ENCODE results near the gene SNCA.

SNCA gene

GRCh38 chr4:89863533-89863932, 26.6 kb upstream of the SNCA start:
- no peak overlapping the region for H3K4me3 ChIP-seq (ENCODE audit: low read depth, low read length)
- DNase-seq (ENCODE audit: low read depth): no peak
- TF ChIP-seq, protein P1, sequence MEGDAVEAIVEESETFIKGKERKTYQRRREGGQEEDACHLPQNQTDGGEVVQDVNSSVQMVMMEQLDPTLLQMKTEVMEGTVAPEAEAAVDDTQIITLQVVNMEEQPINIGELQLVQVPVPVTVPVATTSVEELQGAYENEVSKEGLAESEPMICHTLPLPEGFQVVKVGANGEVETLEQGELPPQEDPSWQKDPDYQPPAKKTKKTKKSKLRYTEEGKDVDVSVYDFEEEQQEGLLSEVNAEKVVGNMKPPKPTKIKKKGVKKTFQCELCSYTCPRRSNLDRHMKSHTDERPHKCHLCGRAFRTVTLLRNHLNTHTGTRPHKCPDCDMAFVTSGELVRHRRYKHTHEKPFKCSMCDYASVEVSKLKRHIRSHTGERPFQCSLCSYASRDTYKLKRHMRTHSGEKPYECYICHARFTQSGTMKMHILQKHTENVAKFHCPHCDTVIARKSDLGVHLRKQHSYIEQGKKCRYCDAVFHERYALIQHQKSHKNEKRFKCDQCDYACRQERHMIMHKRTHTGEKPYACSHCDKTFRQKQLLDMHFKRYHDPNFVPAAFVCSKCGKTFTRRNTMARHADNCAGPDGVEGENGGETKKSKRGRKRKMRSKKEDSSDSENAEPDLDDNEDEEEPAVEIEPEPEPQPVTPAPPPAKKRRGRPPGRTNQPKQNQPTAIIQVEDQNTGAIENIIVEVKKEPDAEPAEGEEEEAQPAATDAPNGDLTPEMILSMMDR (conservative IDR thresholded peaks at IDR 0.05; ENCODE audit: low read depth, low read length): no peak

GRCh38 chr4:89860971-89861370, 24.0 kb upstream of the SNCA start:
- DNase-seq (ENCODE audit: low read depth): no peak
- H3K4me3 ChIP-seq (ENCODE audit: low read depth, low read length): no peak overlapping the region
- TF ChIP-seq, protein P1 (conservative IDR thresholded peaks at IDR 0.05; ENCODE audit: low read depth, low read length): no peak

DNA sequence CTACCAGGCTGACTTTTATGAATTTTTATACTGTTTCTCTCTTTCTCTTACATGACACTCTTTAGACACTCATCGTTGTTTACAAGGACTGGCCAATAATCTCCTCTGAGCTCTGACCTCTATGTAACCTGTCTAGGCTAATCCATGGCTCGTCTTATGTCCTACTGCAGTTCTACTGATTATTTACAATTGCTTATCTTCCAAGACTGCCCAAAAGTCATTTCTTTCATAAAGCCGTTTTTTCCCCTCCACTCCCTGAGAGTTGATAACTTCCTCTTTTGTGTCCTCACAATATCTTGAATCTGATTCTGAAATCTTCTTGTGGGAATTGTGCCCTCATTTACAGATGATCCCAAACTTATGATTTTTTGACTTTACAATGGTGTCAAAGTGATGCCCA, 18.3 kb upstream of the SNCA start:
- TF ChIP-seq, protein P1 (conservative IDR thresholded peaks at IDR 0.05; ENCODE audit: low read depth, low read length): no peak
- no peak for DNase-seq (ENCODE audit: low read depth)

GRCh38 chr4:89847571-89848325, 10.8 kb upstream of the SNCA start:
- DNase-seq (ENCODE audit: low read depth): no peak
- TF ChIP-seq, protein P1 (conservative IDR thresholded peaks at IDR 0.05; ENCODE audit: low read depth, low read length): no peak
- H3K4me3 ChIP-seq (ENCODE audit: low read depth, low read length): no peak overlapping the region

More for the DNA sequence above, 18.3 kb upstream of the SNCA start:
- no peak overlapping the region for H3K4me3 ChIP-seq (ENCODE audit: low read depth, low read length)

- DNase-seq (ENCODE audit: low read depth): no peak
- TF ChIP-seq, protein P1 (conservative IDR thresholded peaks at IDR 0.05; ENCODE audit: low read depth, low read length): no peak
- H3K4me3 ChIP-seq (ENCODE audit: low read depth, low read length): no peak overlapping the region
These were observed 2.6 kb upstream of the SNCA start for GRCh38 chr4:89839558-89839957.

DNA sequence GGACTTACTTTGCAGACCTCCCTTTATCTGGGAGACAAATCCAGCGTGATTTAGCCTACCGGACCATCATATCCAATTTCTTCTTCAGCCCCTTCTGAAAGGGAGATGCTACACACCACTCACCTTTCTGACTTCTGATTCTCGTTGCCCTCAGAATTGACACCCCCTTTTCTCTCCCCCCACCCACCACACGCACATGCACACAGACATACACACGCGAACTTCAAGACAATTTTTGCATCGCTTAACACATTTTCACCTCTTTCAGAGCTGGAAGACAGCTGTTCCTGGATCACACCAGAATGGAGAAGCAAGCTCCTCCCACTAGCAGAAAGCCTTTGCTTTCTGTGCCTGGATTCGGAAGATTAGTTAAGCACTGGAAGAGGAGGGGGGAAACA, 1.0 kb upstream of the SNCA start:
- peak overlapping the region; percentile 58 for H3K4me3 ChIP-seq (ENCODE audit: low read depth, low read length)
- DNase-seq (ENCODE audit: low read depth): peak; percentile 19
- TF ChIP-seq, protein P1 (conservative IDR thresholded peaks at IDR 0.05; ENCODE audit: low read depth, low read length): no peak

GRCh38 chr4:89837385-89837992, 528 bp upstream of the SNCA start:
- DNase-seq (ENCODE audit: low read depth): peak; percentile 37
- TF ChIP-seq, protein P1 (conservative IDR thresholded peaks at IDR 0.05; ENCODE audit: low read depth, low read length): peak; percentile 11
- peak overlapping the region; percentile 58 for H3K4me3 ChIP-seq (ENCODE audit: low read depth, low read length)
